ENCODE measurements around the gene AAGAB.

AAGAB gene

DNA sequence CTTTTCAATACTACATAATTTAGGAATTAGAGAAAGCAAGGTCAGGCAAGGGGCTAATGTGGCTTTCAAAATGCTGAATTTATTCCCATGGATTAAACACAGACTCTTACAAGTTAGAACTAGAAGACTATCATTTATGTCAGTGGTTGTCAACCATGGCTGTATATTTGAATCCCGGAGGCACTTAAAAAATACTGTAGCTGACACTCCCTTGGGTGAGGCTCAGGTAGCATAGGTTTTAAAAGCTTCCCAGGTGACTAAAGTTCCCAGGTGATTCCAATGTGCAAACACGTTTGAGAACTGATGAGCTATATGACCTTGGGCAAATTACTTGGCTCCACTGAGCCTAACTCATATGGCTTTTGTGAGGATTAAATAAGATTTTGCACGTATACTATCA lies 29.6 kb downstream of the AAGAB start:
- no peak overlapping the region for H3K4me3 ChIP-seq (ENCODE audit: low read depth, low read length)
- TF ChIP-seq CTCF (IDR thresholded peaks at IDR 0.05; ENCODE audit: low read depth, low read length) (no peak), POLR2A (IDR thresholded peaks at IDR 0.05; ENCODE audit: extremely low read depth, insufficient read length) (no peak), MYC (IDR thresholded peaks at IDR 0.05; ENCODE audit: low read depth, low read length) (no peak)
- TF ChIP-seq, protein P1, sequence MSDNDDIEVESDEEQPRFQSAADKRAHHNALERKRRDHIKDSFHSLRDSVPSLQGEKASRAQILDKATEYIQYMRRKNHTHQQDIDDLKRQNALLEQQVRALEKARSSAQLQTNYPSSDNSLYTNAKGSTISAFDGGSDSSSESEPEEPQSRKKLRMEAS (IDR thresholded peaks at IDR 0.05; ENCODE audit: low read depth, low read length): no peak
- no peak for DNase-seq (ENCODE audit: low read depth)

DNA sequence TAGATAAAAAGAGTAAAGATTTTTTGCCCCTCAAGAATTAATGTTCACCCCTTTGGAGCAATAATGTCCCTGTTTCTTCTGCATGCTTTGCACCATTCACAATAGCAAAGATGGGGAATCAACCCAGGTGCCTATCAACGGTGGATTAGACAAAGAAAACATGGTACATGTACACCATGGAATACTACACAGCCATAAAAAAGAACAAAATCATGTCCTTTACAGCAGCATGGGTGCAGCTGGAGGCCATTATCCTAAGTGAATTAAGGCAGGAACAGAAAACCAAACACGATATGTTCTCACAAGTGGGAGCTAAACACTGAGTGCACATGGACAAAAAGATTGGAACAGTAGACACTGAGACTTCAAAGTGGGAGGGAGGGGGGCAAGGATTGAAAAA lies 35.2 kb downstream of the AAGAB start:
- H3K4me3 ChIP-seq (ENCODE audit: low read depth, low read length): no peak overlapping the region
- DNase-seq (ENCODE audit: low read depth): no peak
- TF ChIP-seq CTCF (IDR thresholded peaks at IDR 0.05; ENCODE audit: low read depth, low read length): no peak
- no peak for TF ChIP-seq MYC (IDR thresholded peaks at IDR 0.05; ENCODE audit: low read depth, low read length)
- TF ChIP-seq, protein P1 (IDR thresholded peaks at IDR 0.05; ENCODE audit: low read depth, low read length): no peak
- no peak for TF ChIP-seq POLR2A (IDR thresholded peaks at IDR 0.05; ENCODE audit: extremely low read depth, insufficient read length)

DNA sequence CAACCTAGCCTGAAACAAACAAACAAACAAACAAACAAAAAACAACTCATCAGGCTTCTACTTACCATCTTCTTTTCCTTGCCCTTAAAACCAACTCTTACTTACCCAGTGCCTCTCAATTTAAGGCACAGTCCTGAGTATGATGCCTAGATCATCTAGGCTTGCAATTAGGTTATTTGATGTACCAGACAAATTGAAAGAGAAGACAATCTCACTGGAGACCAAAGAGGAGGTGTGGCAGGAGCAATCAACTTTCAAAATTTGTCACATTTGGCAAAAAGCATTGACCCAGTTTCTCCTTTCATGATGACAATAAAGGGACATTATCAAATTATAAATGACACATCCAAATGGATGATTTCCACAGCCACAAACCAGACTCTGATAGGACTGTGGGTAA lies 36.0 kb downstream of the AAGAB start:
- no peak overlapping the region for H3K4me3 ChIP-seq (ENCODE audit: low read depth, low read length)
- no peak for DNase-seq (ENCODE audit: low read depth)
- TF ChIP-seq CTCF (IDR thresholded peaks at IDR 0.05; ENCODE audit: low read depth, low read length) (no peak), MYC (IDR thresholded peaks at IDR 0.05; ENCODE audit: low read depth, low read length) (no peak), POLR2A (IDR thresholded peaks at IDR 0.05; ENCODE audit: extremely low read depth, insufficient read length) (no peak)
- TF ChIP-seq, protein P1 (IDR thresholded peaks at IDR 0.05; ENCODE audit: low read depth, low read length): no peak

GRCh38 chr15:67216859-67217258 lies 37.6 kb downstream of the AAGAB start:
- H3K4me3 ChIP-seq (ENCODE audit: low read depth, low read length): no peak overlapping the region
- TF ChIP-seq, protein P1 (IDR thresholded peaks at IDR 0.05; ENCODE audit: low read depth, low read length): no peak
- TF ChIP-seq CTCF (IDR thresholded peaks at IDR 0.05; ENCODE audit: low read depth, low read length): no peak
- TF ChIP-seq MYC (IDR thresholded peaks at IDR 0.05; ENCODE audit: low read depth, low read length): no peak
- TF ChIP-seq POLR2A (IDR thresholded peaks at IDR 0.05; ENCODE audit: extremely low read depth, insufficient read length): no peak
- DNase-seq (ENCODE audit: low read depth): no peak

GRCh38 chr15:67215102-67215501 lies 39.4 kb downstream of the AAGAB start:
- TF ChIP-seq, protein P1 (IDR thresholded peaks at IDR 0.05; ENCODE audit: low read depth, low read length): no peak
- TF ChIP-seq MYC (IDR thresholded peaks at IDR 0.05; ENCODE audit: low read depth, low read length) (no peak), POLR2A (IDR thresholded peaks at IDR 0.05; ENCODE audit: extremely low read depth, insufficient read length) (no peak)
- no peak overlapping the region for H3K4me3 ChIP-seq (ENCODE audit: low read depth, low read length)
- DNase-seq (ENCODE audit: low read depth): no peak

DNA sequence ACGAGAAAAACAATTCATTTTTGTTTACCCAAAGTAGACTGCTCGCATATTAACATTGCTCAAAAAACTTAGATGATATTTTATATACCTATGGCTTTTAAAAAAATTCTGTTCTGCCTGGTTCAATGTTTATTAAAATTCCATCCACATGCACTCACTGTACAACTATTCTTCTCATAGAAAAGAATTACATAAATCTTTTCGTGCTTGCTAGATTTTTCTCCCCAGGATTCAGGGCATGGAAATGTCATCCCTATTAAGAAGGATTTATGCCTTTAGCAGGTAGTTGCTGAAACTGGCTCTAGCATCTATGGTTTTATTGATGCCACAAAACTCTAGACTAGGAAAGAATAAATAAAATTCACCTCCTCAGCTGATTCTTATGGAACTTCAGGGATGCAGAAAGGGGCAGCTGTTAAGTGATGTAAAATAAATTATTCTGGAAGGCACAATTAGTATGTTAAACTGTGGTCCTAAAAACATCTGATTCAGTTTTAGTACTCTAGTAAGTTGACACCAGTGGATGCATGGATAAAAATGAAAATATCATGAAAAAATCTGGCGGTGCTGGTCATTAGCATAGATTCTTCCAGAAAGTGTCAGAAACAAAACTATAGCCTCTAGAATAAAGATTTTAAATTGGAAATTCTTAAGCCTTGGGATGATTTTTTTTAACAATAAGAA lies 41.6 kb downstream of the AAGAB start:
- TF ChIP-seq, protein P1 (IDR thresholded peaks at IDR 0.05; ENCODE audit: low read depth, low read length): no peak
- no peak for TF ChIP-seq MYC (IDR thresholded peaks at IDR 0.05; ENCODE audit: low read depth, low read length)
- no peak for TF ChIP-seq CTCF (IDR thresholded peaks at IDR 0.05; ENCODE audit: low read depth, low read length)
- TF ChIP-seq POLR2A (IDR thresholded peaks at IDR 0.05; ENCODE audit: extremely low read depth, insufficient read length): no peak
- no peak overlapping the region for H3K4me3 ChIP-seq (ENCODE audit: low read depth, low read length)
- no peak for DNase-seq (ENCODE audit: low read depth)
